Neural progenitor cell (in vitro differentiated cells): ENCODE results near the gene MVK.
"Not testable (repeated sequence)": the region's sequence is repeated elsewhere in the genome, so short reads cannot be mapped to it uniquely, and the experiment has no call there.

Experiments
- EZH2 ChIP-seq: fragments of 200-600 bp; sonication (generic); IDR thresholded peaks from 2 replicates; pipeline ENCODE4 v1.6.1; 2017; ENCODE audit warnings: antibody characterized with exemption, mild to moderate bottlenecking, moderate library complexity
- EZH2phosphoT487 ChIP-seq: fragments of 200-600 bp; sonication (generic); IDR thresholded peaks from 2 replicates; pipeline ENCODE4 v1.6.1; 2017; ENCODE audit warnings: antibody characterized with exemption
- TF ChIP-seq, protein P1 (sequence below): fragments of 200-600 bp; sonication (generic); IDR thresholded peaks from 2 replicates; pipeline ENCODE4 v1.5.1; 2017; ENCODE audit warnings: antibody characterized with exemption, mild to moderate bottlenecking

DNA sequence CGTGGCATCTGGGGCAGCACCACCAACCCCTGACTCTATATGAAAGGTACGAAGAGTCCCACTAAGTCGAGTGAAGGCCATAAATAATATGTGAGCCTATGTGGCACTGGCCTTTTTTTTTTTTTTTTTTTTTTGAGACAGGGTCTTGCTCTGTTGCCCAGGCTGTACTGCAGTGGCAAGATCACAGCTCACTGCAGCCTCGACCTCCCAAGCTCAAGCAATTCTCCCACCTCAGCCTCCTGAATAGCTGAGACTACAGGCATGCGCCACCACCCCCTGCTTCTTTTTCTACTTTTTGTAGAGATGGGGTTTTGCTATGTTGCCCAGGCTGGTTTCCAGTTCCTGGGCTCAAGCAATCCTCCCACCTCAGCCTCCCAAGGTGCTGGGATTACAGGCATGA, 28.5 kb downstream of the MVK start:
- TF ChIP-seq, protein P1, sequence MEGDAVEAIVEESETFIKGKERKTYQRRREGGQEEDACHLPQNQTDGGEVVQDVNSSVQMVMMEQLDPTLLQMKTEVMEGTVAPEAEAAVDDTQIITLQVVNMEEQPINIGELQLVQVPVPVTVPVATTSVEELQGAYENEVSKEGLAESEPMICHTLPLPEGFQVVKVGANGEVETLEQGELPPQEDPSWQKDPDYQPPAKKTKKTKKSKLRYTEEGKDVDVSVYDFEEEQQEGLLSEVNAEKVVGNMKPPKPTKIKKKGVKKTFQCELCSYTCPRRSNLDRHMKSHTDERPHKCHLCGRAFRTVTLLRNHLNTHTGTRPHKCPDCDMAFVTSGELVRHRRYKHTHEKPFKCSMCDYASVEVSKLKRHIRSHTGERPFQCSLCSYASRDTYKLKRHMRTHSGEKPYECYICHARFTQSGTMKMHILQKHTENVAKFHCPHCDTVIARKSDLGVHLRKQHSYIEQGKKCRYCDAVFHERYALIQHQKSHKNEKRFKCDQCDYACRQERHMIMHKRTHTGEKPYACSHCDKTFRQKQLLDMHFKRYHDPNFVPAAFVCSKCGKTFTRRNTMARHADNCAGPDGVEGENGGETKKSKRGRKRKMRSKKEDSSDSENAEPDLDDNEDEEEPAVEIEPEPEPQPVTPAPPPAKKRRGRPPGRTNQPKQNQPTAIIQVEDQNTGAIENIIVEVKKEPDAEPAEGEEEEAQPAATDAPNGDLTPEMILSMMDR, result not testable (repeated sequence)
- TF ChIP-seq EZH2phosphoT487, EZH2: not testable (repeated sequence)
